HG02943 (cell line): ENCODE results near the gene PRTG.
"Not testable (repeated sequence)": the region's sequence is repeated elsewhere in the genome, so short reads cannot be mapped to it uniquely, and the experiment has no call there.

Experiments used
- ATAC-seq: cut with Tn5 transposase; IDR thresholded peaks from one replicate; pipeline ENCODE4 v1.9.1; 2021; ENCODE audit warnings: mild to moderate bottlenecking, low read depth, moderate library complexity; ENCODE audit not compliant: unreplicated experiment

PRTG gene

DNA sequence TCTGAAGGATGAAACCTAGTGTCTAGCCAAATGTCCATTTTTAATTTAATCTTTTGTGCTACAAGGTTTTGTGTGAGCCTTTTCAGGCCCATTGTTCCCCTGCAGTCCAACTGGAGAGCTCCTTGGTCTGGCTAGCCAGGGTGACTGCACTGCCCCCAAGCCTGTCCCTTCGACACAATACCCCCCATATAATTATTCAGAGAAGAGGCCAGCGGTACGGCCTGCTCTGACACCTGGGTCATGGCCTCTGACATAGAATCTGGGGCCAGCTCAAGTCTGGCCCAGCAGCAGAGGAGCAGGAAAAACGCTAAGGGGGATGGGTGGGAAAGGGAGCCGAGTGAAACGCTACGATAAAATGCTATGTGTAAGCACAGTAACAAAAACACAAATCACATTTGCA is 90.6 kb downstream of the PRTG start:
- no peak for ATAC-seq

DNA sequence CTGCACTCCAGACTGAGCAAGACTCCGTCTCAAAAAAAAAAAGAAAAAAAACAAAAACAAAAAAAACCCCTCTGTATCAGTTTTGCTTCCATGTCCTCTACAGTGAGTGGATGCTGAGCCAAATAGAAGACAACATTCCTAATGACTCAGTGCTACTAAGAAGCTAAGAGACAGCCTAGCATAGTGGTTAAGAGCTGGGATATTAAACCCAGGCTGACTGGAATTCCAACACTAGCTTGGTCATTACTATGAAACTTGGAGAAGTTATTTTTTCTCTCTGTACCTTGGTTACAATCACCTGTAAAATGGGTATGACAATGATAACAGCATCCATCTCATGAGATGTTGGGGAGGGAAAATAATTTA is 93.9 kb downstream of the PRTG start:
- ATAC-seq: no peak

- ATAC-seq: no peak
These were observed 104.2 kb downstream of the PRTG start for GRCh38 chr15:55638764-55639163.

DNA sequence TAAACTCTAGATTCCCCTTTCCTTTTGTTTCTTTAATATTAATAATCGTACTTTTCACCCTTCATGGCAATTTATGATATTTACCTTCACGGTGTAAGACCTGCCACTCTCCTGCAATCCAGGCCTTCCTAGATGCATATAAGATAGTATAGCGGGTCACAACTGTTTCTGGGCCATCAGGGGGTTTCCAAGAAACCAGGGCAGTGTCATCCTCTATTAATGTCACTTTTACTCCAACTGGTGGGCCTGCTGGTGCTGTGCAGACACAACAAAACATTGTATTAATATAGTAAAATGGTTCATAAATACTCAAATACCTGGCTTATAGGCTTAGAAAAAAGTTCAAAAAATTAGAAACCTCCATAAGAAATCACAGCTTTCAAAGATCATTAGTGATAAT is 105.9 kb downstream of the PRTG start:
- no peak for ATAC-seq

- no peak for ATAC-seq
These were observed 109.2 kb downstream of the PRTG start for GRCh38 chr15:55633731-55634130.

- no peak for ATAC-seq
These were observed 110.5 kb downstream of the PRTG start for GRCh38 chr15:55632434-55632833.

DNA sequence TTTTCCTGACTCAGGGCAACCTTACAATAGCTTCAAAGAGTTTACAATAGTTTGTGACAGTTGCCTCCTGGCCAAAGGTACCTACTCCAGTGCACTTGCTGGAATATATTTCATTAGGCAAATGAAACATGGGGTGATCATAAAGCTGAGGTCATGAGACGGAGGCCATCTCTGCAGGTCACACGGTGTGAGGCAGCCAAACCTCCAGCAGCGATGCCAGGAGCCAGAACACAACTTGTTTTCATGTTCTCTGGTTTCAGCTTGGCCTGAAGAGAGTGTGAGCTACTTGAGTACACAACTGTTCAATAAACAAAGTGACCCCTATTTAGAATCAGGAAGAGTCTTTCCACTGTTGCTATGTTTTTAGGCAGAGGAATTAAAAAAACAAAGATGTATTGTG is 112.1 kb downstream of the PRTG start:
- ATAC-seq: no peak

GRCh38 chr15:55628369-55628730 is 114.6 kb downstream of the PRTG start:
- ATAC-seq: no peak

- ATAC-seq: no peak
These were observed 115.1 kb downstream of the PRTG start for GRCh38 chr15:55627730-55628368.

GRCh38 chr15:55619783-55620182 is 123.2 kb downstream of the PRTG start:
- ATAC-seq: no peak

DNA sequence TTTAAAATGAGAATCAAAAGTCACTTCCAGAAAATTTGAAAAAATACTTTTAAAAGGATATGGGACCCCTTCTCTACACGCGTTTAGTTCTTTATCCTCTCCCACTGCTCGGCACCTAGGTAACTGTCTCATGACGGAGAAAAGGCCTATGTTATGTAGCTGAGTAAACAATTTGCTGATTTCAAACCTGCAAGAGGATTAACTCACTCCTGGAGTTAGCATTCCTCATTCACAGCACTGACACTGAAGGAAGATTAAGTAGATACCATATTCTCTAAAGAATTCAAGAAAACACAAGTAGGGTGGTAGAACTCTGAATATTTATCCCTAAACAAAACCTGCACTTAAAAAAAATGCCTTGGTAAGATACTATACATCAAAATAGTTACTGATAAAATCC is 124.6 kb downstream of the PRTG start:
- no peak for ATAC-seq

- no peak for ATAC-seq
These were observed 127.5 kb downstream of the PRTG start for GRCh38 chr15:55615445-55615844.

DNA sequence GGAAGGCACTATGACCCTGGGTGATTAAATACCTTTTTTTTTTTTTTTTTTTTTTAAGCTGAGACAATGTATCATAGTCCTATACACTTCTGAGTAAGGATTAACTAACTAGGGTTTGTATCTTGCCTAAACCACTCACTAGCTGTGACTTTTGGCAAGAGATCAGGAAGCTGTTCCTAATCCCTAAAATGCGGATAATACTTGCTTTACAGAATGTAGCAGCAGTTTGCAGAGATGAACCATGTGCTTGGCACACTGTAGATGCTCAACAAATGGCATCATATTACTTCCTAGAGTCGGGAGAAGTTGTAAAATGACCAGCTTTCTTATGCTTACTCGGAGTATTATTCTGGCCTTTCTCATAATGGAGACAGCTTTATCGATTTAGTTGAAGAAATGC is 129.2 kb downstream of the PRTG start:
- no peak for ATAC-seq

DNA sequence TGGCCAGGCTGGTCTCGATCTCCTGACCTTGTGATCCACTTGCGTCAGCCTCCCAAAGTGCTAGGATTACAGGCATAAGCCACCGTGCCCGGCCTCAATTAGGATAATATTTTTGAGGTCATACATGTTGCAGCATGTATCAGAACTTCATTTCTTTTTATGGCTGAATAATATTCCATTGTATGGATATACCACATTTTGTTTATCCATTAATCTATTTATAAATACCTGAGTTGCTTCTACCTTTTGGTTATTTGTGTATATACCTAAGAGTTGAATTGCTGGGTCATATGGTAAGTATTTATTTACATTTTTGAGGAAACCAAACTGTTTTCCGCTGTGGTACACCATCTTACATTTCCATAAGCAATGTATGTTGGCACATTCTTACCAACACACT is 136.7 kb downstream of the PRTG start:
- ATAC-seq: no peak

DNA sequence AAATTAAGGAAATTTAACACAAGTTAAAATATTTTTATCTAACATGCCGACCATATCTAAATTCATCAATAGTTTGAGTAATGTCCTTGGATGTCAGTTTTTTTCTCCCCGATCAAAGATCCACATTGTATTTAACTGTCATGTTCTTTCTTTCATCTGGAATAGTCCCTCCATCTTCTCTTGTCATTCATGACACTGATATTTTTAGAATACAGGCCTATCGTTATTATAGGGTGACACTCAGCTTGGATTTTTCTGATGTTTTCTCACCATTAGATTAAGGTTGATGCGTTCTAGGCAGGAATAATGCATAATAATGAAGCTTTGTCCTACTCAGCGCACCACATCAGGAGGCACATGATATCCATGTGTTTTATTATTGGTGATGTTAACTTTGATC is 141.6 kb downstream of the PRTG start:
- ATAC-seq: no peak

DNA sequence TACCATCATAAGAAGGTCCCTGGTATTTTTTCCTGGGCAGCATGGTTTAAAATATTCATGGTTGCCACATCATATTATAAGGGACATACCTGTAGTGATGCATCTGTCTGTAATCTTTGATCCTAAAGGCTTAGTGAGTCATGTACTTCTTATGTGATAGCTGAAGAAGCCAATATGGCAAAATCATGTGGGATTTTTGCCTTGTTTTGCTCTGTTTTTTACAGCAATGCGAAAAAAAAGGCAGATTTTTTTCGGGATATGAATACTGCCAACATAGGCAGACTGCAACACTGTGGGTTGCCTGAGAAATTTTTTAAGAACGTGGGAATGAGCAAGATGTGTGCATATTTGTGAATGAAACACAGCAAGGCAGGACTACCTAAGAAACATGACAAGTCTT is 143.5 kb downstream of the PRTG start:
- ATAC-seq: no peak

DNA sequence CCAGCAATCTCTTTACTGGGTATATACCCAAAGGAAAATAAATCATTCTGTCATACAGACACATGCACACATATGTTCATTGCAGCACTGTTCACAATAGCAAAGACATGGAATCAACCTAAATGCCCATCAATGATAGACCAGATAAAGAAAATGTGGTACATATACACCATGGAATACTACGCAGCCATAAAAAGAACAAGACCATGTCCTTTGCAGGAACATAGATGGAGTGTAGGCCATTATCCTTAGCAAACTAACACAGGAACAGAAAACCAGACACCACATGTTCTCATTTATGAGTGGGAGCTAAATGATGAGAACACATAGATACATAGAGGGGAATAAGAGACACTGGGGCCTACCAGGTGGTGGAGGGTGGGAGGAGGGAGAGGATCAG is 149.9 kb downstream of the PRTG start:
- ATAC-seq: not testable (repeated sequence)

DNA sequence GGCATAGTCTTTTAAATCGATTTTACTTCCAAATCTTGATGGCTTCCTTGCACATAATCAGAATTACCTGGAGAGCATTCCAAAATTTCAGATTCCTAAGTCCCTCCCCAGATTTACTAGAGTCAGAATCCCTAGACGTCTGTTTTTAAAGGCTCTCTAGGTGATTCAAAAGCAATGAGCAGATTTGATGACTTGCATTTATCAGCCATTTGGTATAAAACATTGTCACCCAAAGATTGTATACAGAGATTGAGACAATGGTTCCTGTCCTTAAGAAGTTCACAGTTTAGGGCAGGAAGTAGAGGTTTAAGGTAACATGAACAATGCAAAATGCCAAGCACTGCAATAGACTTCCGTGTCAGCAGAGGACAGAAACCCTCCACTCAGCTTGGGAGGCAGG is 152.2 kb downstream of the PRTG start:
- no peak for ATAC-seq

- ATAC-seq: no peak
These were observed 153.7 kb downstream of the PRTG start for GRCh38 chr15:55589287-55589686.

- ATAC-seq: no peak
These were observed 154.2 kb downstream of the PRTG start for GRCh38 chr15:55588815-55589115.

DNA sequence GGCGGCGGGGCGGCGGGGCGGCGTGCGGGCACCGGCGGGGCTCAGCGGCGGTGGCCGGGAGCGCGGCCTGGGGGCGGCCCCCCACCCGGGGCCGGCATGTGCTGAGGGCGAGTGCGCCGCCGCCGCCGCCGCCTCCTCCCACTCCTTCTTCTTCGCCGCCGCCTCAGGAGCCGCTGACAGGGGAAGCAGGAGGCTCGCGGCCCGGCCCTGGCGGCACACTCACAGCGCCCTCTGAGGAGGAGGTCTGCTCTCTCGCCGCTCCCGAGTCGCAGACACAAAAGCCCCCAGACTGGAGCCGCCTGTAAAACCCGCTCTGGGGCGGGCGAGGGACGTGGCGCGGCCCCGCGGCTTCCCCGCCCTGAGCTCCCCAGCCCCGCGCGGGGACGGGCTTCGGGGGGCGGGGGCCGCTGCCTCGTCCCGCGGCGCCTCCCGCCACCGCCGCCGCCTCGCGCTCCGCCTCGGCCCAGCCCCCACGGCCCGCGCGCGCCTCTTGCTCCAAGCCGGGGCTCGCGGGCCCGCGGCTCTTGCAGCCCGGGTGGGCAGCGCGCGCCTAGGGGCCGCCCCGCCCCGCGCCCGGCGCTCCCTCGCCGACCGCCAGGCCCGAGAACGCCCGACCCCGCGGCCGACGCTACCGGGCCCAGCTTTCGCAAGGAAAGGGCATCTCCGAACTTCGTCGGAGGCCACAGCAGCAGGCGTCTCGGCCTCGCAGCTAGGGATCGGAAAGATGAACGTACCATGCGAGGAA is 154.7 kb downstream of the PRTG start, which contains the start of gene PYGO1:
Gene PYGO1, minus strand, starts transcription at position 276 of the 745 bp plus-strand sequence. CDS start 462 bp downstream, outside the sequence.
- ATAC-seq: no peak

- ATAC-seq: no peak
These were observed 155.5 kb downstream of the PRTG start for GRCh38 chr15:55587321-55588069.
